Body of pancreas (tissue), 4 donors: ENCODE data around the gene FLOT2. TPM values are rescaled to one million over a fixed set of nuclear protein-coding genes. Genes with fewer than 3 reads are reported as not detected.

ENCODE experiments used
- ATAC-seq: fragments of 150-250 bp; one replicate; pipeline ENCODE4 v1.9.1; 2016
- DNase-seq, 4 donors: peaks; one replicate each; pipeline ENCODE4 v3.0.0-alpha.2; 2019
- H3K27ac ChIP-seq, 4 donors: fragments of 200-600 bp; sonication (generic); 1 replicate in 3 of 4; 2 replicates in 1 of 4; pipeline versions ENCODE4 v1.5.1 to v1.6.1; 2016 to 2019; ENCODE audit warnings: mild to moderate bottlenecking in 1 of 4, mixed read lengths in 1 of 4, moderate library complexity in 1 of 4
- H3K27me3 ChIP-seq, 2 donors: fragments of 200-600 bp; sonication (generic); one replicate each; pipeline ENCODE4 v1.6.0; 2016; ENCODE audit warnings: mild to moderate bottlenecking in 1 of 2
- H3K36me3 ChIP-seq, 2 donors: fragments of 200-600 bp; sonication (generic); replicated peaks in 1 of 2; 2 replicates each; pipeline ENCODE4 v1.5.1; 2016; ENCODE audit warnings: low read depth in 2 of 2; ENCODE audit not compliant: insufficient read depth in 1 of 2
- H3K4me1 ChIP-seq: fragments of 200-600 bp; sonication (generic); one replicate; pipeline ENCODE4 v1.6.0; 2016
- H3K4me3 ChIP-seq, 2 donors: fragments of 200-600 bp; sonication (generic); 1 replicate in 1 of 2; 2 replicates in 1 of 2; pipeline ENCODE4 v1.5.1; 2016 to 2019
- H3K9me3 ChIP-seq, 3 donors: fragments of 200-600 bp; sonication (generic); 1 replicate in 2 of 3; 2 replicates in 1 of 3; pipeline ENCODE4 v1.5.1; 2016
- CTCF ChIP-seq, 7 experiments: fragments of 450-650 bp in 4 of 7; fragments of 200-600 bp in 3 of 7; sonication (generic) in 3 of 7; IDR thresholded peaks; one replicate each; pipeline ENCODE4 v1.5.1; 2016 to 2019; ENCODE audit warnings: antibody characterized with exemption in 7 of 7
- POLR2A ChIP-seq, 3 donors: fragments of 450-650 bp; IDR thresholded peaks; one replicate each; pipeline ENCODE4 v1.6.1; 2016; ENCODE audit warnings: antibody characterized with exemption in 3 of 3, mild to moderate bottlenecking in 2 of 3
- WGBS, 2 donors: methylation state at CpG; one replicate each; pipeline ENCODE4 v1.1.5; 2017; 5-methylcytosine and 5-hydroxymethylcytosine counted together
- intact Hi-C: fragments of 100-400 bp; cut with DNase I; formaldehyde crosslinking; loops from one replicate; pipeline ENCODE4 v1.15.1; 2023
- total RNA-seq, 2 donors: library from RNA; depleted of rRNA; stranded (reverse); fragments of >200 nt; gene quantifications; one replicate each; pipeline ENCODE4 v1.1.0, GENCODE V29; 2016

FLOT2 gene
- total RNA-seq, 2 donors from 2014 or later = 26.0 to 32.4 TPM

- intact Hi-C loops = no loop called here
- H3K27ac ChIP-seq = no peak overlapping the region
- H3K4me3 ChIP-seq = no peak overlapping the region
- no peaks in the 10 kb centered on the region for H3K27me3 ChIP-seq
- DNase-seq (no peak), ATAC-seq (no peak)
- H3K36me3 ChIP-seq = peaks cover 12 to 52% of the 10 kb centered on the region in 2 donors
- WGBS, 2 donors = 83 to 85% methylated on average over 4 to 5 of the region's 5 CpGs
- H3K4me1 ChIP-seq = no peaks in the 10 kb centered on the region
- no peaks in the 10 kb centered on the region for H3K9me3 ChIP-seq
- TF ChIP-seq POLR2A (IDR thresholded peaks at IDR 0.05) (no peak), CTCF (IDR thresholded peaks at IDR 0.05) (no peak)
These were observed 19.9 kb upstream of the FLOT2 start for GRCh38 chr17:28917465-28917864.

- Histone ChIP-seq H3K27me3 (no peaks in the 10 kb centered on the region), H3K27ac (no peak overlapping the region), H3K4me1 (no peaks in the 10 kb centered on the region), H3K4me3 (no peak overlapping the region), H3K36me3 (peaks cover 12 to 52% of the 10 kb centered on the region in 2 donors), H3K9me3 (no peaks in the 10 kb centered on the region)
- WGBS, 2 donors = 79 to 84% methylated on average over 12 of the region's 12 CpGs
- TF ChIP-seq POLR2A (IDR thresholded peaks at IDR 0.05) = no peak
- TF ChIP-seq CTCF (IDR thresholded peaks at IDR 0.05) = no peak
- ATAC-seq (no peak), DNase-seq (no peak)
- intact Hi-C loops = no loop called here
These were observed 19.5 kb upstream of the FLOT2 start for GRCh38 chr17:28917029-28917428.

- Histone ChIP-seq H3K27me3 (no peaks in the 10 kb centered on the region), H3K4me1 (no peaks in the 10 kb centered on the region), H3K9me3 (no peaks in the 10 kb centered on the region), H3K27ac (no peak overlapping the region), H3K4me3 (no peak overlapping the region), H3K36me3 (peaks cover 12 to 53% of the 10 kb centered on the region in 2 donors)
- 48 to 49% methylated on average over 5 to 6 of the region's 6 CpGs for WGBS, 2 donors
- TF ChIP-seq POLR2A (IDR thresholded peaks at IDR 0.05) (no peak), CTCF (IDR thresholded peaks at IDR 0.05) (peak; percentile 32 to 69 (median 64))
- DNase-seq (peak; percentile 53 to 71 (median 58)), ATAC-seq (peak; percentile 68)
- intact Hi-C loops = no loop called here
These were observed 18.9 kb upstream of the FLOT2 start for GRCh38 chr17:28916302-28916934.

GRCh38 chr17:28912938-28913333, 15.4 kb upstream of the FLOT2 start:
- Histone ChIP-seq H3K4me3 (no peak overlapping the region), H3K27me3 (no peaks in the 10 kb centered on the region), H3K9me3 (no peaks in the 10 kb centered on the region), H3K36me3 (peaks cover 17 to 51% of the 10 kb centered on the region in 2 donors), H3K27ac (no peak overlapping the region), H3K4me1 (no peaks in the 10 kb centered on the region)
- ATAC-seq = no peak
- intact Hi-C loops = no loop called here
- WGBS, 2 donors = 80 to 94% methylated on average over 6 of the region's 6 CpGs
- TF ChIP-seq CTCF (IDR thresholded peaks at IDR 0.05) = no peak
- no peak for TF ChIP-seq POLR2A (IDR thresholded peaks at IDR 0.05)
- DNase-seq = no peak
